ENCODE measurements around the gene GPR137B.

GRCh38 chr1:236122176-236122575 lies 20.2 kb upstream of the GPR137B start:
- TF ChIP-seq, protein P1, sequence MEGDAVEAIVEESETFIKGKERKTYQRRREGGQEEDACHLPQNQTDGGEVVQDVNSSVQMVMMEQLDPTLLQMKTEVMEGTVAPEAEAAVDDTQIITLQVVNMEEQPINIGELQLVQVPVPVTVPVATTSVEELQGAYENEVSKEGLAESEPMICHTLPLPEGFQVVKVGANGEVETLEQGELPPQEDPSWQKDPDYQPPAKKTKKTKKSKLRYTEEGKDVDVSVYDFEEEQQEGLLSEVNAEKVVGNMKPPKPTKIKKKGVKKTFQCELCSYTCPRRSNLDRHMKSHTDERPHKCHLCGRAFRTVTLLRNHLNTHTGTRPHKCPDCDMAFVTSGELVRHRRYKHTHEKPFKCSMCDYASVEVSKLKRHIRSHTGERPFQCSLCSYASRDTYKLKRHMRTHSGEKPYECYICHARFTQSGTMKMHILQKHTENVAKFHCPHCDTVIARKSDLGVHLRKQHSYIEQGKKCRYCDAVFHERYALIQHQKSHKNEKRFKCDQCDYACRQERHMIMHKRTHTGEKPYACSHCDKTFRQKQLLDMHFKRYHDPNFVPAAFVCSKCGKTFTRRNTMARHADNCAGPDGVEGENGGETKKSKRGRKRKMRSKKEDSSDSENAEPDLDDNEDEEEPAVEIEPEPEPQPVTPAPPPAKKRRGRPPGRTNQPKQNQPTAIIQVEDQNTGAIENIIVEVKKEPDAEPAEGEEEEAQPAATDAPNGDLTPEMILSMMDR (IDR thresholded peaks at IDR 0.05; ENCODE audit: poor library complexity, severe bottlenecking), result no peak
- TF ChIP-seq EP300 (conservative IDR thresholded peaks at IDR 0.05; ENCODE audit: poor library complexity, severe bottlenecking), result no peak
- TF ChIP-seq RAD21 (conservative IDR thresholded peaks at IDR 0.05), result no peak
- no peak for TF ChIP-seq EZH2 (IDR thresholded peaks at IDR 0.05; ENCODE audit: borderline replicate concordance, insufficient read depth, low read length, poor library complexity, severe bottlenecking)
